Nephron (organoid): ENCODE data around the gene TLL2.

Experiments used
- H3K27ac Mint-ChIP-seq, 3 experiments: 2 replicates each; pipeline ENCODE4 v1.8.0; 2020; ENCODE audit warnings: mixed read lengths in 3 of 3, mild to moderate bottlenecking in 2 of 3, moderate library complexity in 1 of 3
- H3K27me3 Mint-ChIP-seq: 2 replicates; pipeline ENCODE4 v1.8.0; 2021; ENCODE audit warnings: low read depth, mild to moderate bottlenecking, moderate library complexity, mixed read lengths
- H3K36me3 Mint-ChIP-seq: 2 replicates; pipeline ENCODE4 v1.8.0; 2020; ENCODE audit warnings: low read depth, mixed read lengths
- H3K4me1 Mint-ChIP-seq: 2 replicates; pipeline ENCODE4 v1.8.0; 2020; ENCODE audit warnings: mixed read lengths
- H3K4me3 Mint-ChIP-seq, 3 experiments: 2 replicates each; pipeline ENCODE4 v1.8.0; 2020; ENCODE audit warnings: mild to moderate bottlenecking in 3 of 3, mixed read lengths in 3 of 3, moderate library complexity in 2 of 3
- H3K9me3 Mint-ChIP-seq: 2 replicates; pipeline ENCODE4 v1.8.0; 2020; ENCODE audit warnings: mixed read lengths
- TF ChIP-seq, protein P1 (sequence below), 3 experiments: fragments of 200-600 bp; sonication (generic); IDR thresholded peaks; one replicate each; pipeline ENCODE4 v1.5.0; 2021; ENCODE audit warnings: antibody characterized with exemption in 3 of 3; ENCODE audit not compliant: unreplicated experiment in 3 of 3

The TLL2 gene

DNA sequence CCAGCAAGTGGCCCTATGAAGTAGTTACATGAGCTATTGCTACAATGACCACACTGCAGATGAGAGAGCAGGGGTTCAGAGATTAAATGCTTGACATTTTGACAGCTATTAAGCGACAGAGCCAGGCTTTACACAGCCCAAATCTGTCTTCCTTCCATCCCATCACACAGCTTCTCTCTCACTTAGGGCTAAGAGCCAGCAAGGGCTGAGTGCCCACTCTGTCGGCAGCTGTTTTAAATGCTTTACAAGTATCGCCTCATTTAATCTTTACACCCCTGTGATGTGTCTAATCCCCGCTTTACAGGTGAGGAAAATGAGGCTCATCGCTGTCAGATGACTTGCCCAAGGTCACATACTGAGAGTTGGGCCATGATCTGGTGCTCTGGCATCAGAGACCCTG, 139.7 kb downstream of the TLL2 start:
- peaks cover 37% of the 10 kb centered on the region for H3K27me3 Mint-ChIP-seq
- H3K4me1 Mint-ChIP-seq, result peaks cover 9% of the 10 kb centered on the region
- no peak overlapping the region for H3K27ac Mint-ChIP-seq
- TF ChIP-seq, protein P1, sequence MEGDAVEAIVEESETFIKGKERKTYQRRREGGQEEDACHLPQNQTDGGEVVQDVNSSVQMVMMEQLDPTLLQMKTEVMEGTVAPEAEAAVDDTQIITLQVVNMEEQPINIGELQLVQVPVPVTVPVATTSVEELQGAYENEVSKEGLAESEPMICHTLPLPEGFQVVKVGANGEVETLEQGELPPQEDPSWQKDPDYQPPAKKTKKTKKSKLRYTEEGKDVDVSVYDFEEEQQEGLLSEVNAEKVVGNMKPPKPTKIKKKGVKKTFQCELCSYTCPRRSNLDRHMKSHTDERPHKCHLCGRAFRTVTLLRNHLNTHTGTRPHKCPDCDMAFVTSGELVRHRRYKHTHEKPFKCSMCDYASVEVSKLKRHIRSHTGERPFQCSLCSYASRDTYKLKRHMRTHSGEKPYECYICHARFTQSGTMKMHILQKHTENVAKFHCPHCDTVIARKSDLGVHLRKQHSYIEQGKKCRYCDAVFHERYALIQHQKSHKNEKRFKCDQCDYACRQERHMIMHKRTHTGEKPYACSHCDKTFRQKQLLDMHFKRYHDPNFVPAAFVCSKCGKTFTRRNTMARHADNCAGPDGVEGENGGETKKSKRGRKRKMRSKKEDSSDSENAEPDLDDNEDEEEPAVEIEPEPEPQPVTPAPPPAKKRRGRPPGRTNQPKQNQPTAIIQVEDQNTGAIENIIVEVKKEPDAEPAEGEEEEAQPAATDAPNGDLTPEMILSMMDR (IDR thresholded peaks at IDR 0.05; ENCODE audit: unreplicated experiment in 3 of 3), result no peak
- H3K4me3 Mint-ChIP-seq, result peak overlapping the region; percentile 79 to 82 (median 81)
- no peaks in the 10 kb centered on the region for H3K9me3 Mint-ChIP-seq
- no peaks in the 10 kb centered on the region for H3K36me3 Mint-ChIP-seq

DNA sequence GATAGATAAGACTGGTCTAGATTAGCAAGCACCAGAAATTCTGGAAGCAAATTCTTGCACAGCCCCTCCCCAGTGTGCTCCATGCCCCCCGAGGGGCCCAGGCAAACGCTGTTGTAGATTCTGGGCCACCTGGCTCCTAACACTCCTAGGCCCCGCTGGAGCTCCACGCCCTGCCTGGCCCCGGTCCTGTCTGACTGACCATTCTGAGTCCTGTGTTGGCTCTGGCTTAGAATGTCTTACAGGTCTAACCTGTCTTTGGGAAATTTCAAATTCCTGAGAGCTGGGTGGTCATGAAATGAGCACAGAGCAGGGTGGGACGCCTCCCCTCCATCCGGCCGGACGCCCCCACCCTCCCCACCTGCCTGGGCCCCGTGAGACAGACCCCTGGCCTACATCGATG, 142.4 kb downstream of the TLL2 start:
- no peak overlapping the region for H3K4me3 Mint-ChIP-seq

DNA sequence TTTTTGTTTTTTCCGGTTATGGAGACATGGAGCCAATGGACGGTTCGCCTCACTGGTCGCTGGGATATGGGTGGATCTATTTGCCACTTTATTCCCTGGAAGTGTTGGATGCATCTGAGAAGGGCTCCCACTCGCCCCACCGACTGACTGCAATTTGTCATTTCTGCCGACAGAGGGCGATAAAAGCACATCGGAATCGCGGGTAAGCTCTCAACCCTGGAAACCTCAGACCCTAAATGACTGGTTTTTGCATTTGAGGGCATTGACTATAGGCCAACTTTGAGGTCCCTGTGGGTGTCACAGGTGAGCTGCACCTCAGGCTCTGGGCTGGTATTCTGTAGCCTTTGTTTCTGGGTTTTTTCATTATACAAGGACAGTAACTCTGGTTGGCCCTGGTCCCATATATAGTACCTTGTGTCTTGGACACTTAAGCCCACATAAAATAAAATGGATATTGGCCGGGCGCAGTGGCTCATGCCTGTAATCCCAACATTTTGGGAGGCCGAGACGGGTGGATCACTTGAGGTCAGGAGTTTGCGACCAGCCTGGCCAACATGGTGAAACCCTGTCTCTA, 143.1 kb downstream of the TLL2 start:
- TF ChIP-seq, protein P1 (IDR thresholded peaks at IDR 0.05; ENCODE audit: unreplicated experiment in 3 of 3), result peak; percentile 76 to 77 (median 76)
- peaks cover 33% of the 10 kb centered on the region for H3K27me3 Mint-ChIP-seq
- H3K9me3 Mint-ChIP-seq, result no peaks in the 10 kb centered on the region
- no peaks in the 10 kb centered on the region for H3K36me3 Mint-ChIP-seq
- no peak overlapping the region for H3K27ac Mint-ChIP-seq
- H3K4me3 Mint-ChIP-seq, result no peak overlapping the region
- peaks cover 4% of the 10 kb centered on the region for H3K4me1 Mint-ChIP-seq

More for the DNA sequence above, 142.4 kb downstream of the TLL2 start:
- Mint-ChIP-seq H3K36me3 (no peaks in the 10 kb centered on the region), H3K27ac (no peak overlapping the region), H3K9me3 (no peaks in the 10 kb centered on the region), H3K4me1 (peaks cover 4% of the 10 kb centered on the region), H3K27me3 (peaks cover 33% of the 10 kb centered on the region)
- TF ChIP-seq, protein P1 (IDR thresholded peaks at IDR 0.05; ENCODE audit: unreplicated experiment in 3 of 3), result no peak

DNA sequence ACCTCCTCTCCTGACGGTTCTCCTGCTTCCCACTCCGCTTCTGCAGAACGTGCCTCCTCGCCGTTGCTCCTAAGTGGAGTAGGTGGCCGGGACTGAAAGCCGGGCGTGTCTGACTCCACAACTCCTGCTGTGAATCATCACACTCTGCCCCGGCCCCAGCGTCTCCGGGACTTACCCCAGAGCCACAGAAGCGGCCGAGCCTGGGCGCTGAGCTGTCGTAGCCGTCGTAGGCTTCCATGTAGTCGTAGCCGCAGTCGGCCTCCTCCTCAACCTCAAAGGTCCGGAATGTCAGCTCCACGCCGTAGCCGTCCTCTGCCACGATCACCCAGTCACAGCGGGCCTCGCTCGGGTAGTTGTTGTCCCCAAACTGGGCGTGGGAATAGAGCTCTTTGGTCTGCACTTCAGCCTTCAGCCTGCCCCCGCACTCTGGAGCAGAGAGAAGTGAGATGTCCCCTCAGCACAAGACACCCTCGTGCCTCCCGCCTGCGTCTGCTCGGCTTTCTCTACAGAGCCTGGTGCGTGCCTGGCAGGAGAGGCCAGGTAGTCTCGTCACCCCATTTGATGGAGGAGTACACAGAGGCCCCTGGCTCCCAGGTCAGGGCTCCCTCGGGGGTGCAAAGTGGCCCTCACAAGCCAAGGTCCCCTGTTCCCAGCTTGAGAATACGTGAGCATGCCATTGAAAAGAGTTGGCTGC, 143.7 kb downstream of the TLL2 start:
- H3K4me1 Mint-ChIP-seq, result no peaks in the 10 kb centered on the region
- H3K9me3 Mint-ChIP-seq, result no peaks in the 10 kb centered on the region
- peaks cover 27% of the 10 kb centered on the region for H3K27me3 Mint-ChIP-seq
- no peak overlapping the region for H3K4me3 Mint-ChIP-seq
- TF ChIP-seq, protein P1 (IDR thresholded peaks at IDR 0.05; ENCODE audit: unreplicated experiment in 3 of 3), result no peak
- H3K36me3 Mint-ChIP-seq, result no peaks in the 10 kb centered on the region
- no peak overlapping the region for H3K27ac Mint-ChIP-seq

DNA sequence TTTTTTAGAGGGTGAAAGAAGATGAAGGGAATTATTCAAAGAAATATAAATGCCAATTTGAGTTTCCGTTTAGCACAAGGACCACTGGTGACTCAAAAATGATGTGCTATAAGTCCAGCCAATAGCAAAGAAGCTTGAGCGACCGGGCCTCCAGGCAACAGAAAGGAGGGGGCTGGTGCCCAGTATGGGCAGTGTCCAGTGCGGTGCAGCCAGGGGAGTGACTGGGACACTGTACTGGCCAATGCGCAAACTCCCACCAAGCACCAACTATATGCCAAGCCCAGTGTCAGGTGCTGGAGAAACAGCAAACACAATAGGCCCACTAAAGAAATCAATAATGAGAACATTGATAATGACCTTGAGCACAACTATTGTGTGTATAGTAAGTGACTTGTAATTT, 144.8 kb downstream of the TLL2 start:
- Mint-ChIP-seq H3K36me3 (no peaks in the 10 kb centered on the region), H3K4me3 (no peak overlapping the region), H3K27me3 (peaks cover 19% of the 10 kb centered on the region), H3K4me1 (no peaks in the 10 kb centered on the region), H3K27ac (no peak overlapping the region), H3K9me3 (no peaks in the 10 kb centered on the region)
- TF ChIP-seq, protein P1 (IDR thresholded peaks at IDR 0.05; ENCODE audit: unreplicated experiment in 3 of 3), result no peak

DNA sequence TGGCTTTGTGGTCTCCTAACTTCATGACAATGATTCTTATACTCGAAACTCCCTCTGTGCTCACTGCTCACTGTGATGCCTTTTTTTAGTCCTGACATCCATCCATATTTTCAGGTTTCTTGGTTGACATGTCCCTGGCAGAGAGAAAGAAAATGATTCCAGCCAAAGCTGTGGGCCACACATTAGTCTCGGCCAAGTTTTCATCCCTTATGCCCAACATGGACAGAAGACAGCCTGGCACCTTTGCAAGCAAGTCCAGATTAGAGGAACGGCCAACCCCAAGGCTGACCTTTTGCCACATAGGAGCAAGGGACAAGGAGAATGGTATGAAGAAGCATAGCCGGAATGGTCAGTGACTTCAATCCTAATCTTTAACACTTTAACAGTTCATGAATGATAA, 146.3 kb downstream of the TLL2 start:
- Mint-ChIP-seq H3K4me1 (no peaks in the 10 kb centered on the region), H3K36me3 (no peaks in the 10 kb centered on the region), H3K27ac (no peak overlapping the region), H3K27me3 (peaks cover 10% of the 10 kb centered on the region), H3K9me3 (peaks cover 3% of the 10 kb centered on the region), H3K4me3 (no peak overlapping the region)
- TF ChIP-seq, protein P1 (IDR thresholded peaks at IDR 0.05; ENCODE audit: unreplicated experiment in 3 of 3), result no peak
